HPDE6-E6E7 (cell line): ENCODE data around the gene GFOD2.

Experiments used
- DNase-seq: peaks from one replicate; pipeline ENCODE4 v3.0.0; 2011; ENCODE audit warnings: missing footprints; ENCODE audit errors: extremely low spot score

The GFOD2 gene

GRCh38 chr16:67641779-67642708 is 77.1 kb downstream of the GFOD2 start:
- no peak for DNase-seq

- DNase-seq, result no peak
These were observed 81.5 kb downstream of the GFOD2 start for GRCh38 chr16:67637625-67638024.

GRCh38 chr16:67636713-67637112 is 82.4 kb downstream of the GFOD2 start:
- DNase-seq, result no peak

GRCh38 chr16:67632415-67633172 is 86.5 kb downstream of the GFOD2 start:
- no peak for DNase-seq

- no peak for DNase-seq
These were observed 90.9 kb downstream of the GFOD2 start for GRCh38 chr16:67628216-67628615.
